Measurements from ENCODE around the gene QRICH1.

QRICH1 gene

GRCh38 chr3:49119439-49119838, 25.6 kb upstream of the QRICH1 start:
- no peak for DNase-seq (ENCODE audit: extremely low read depth in 1 of 2, low read depth in 1 of 2)

- no peak for DNase-seq (ENCODE audit: extremely low read depth in 1 of 2, low read depth in 1 of 2)
Measured at GRCh38 chr3:49119036-49119435, 25.2 kb upstream of the QRICH1 start.

- DNase-seq (ENCODE audit: extremely low read depth in 1 of 2, low read depth in 1 of 2), result no peak
Measured at GRCh38 chr3:49112262-49112661, 18.4 kb upstream of the QRICH1 start.

GRCh38 chr3:49111347-49111746, 17.5 kb upstream of the QRICH1 start:
- no peak for DNase-seq (ENCODE audit: extremely low read depth in 1 of 2, low read depth in 1 of 2)

- no peak for DNase-seq (ENCODE audit: extremely low read depth in 1 of 2, low read depth in 1 of 2)
Measured at GRCh38 chr3:49110780-49111179, 16.9 kb upstream of the QRICH1 start.

GRCh38 chr3:49108346-49108745, 14.5 kb upstream of the QRICH1 start:
- DNase-seq (ENCODE audit: extremely low read depth in 1 of 2, low read depth in 1 of 2), result no peak

- peak; percentile 79 to 88 for DNase-seq (ENCODE audit: extremely low read depth in 1 of 2, low read depth in 1 of 2)
Measured at GRCh38 chr3:49104427-49105291, 10.8 kb upstream of the QRICH1 start, which contains the start of gene QARS1. TSS of gene QARS1 (minus strand) at chr3:49104757. CDS start at chr3:49104733, 24 bp downstream.

- DNase-seq (ENCODE audit: extremely low read depth in 1 of 2, low read depth in 1 of 2), result no peak
Measured at GRCh38 chr3:49104052-49104426, 10.2 kb upstream of the QRICH1 start.

GRCh38 chr3:49100046-49100615, 6.3 kb upstream of the QRICH1 start:
- DNase-seq (ENCODE audit: extremely low read depth in 1 of 2, low read depth in 1 of 2), result no peak

GRCh38 chr3:49098910-49099630, 5.2 kb upstream of the QRICH1 start:
- no peak for DNase-seq (ENCODE audit: extremely low read depth in 1 of 2, low read depth in 1 of 2)

- no peak for DNase-seq (ENCODE audit: extremely low read depth in 1 of 2, low read depth in 1 of 2)
Measured at GRCh38 chr3:49098429-49098828, 4.6 kb upstream of the QRICH1 start.

GRCh38 chr3:49092938-49093852, 676 bp downstream of the QRICH1 start:
- peak; percentile 69 to 70 for DNase-seq (ENCODE audit: extremely low read depth in 1 of 2, low read depth in 1 of 2)

GRCh38 chr3:49081429-49081828, 12.4 kb downstream of the QRICH1 start:
- no peak for DNase-seq (ENCODE audit: extremely low read depth in 1 of 2, low read depth in 1 of 2)

- no peak for DNase-seq (ENCODE audit: extremely low read depth in 1 of 2, low read depth in 1 of 2)
Measured at GRCh38 chr3:49079270-49079669, 14.6 kb downstream of the QRICH1 start.

GRCh38 chr3:49076646-49077045, 17.2 kb downstream of the QRICH1 start:
- DNase-seq (ENCODE audit: extremely low read depth in 1 of 2, low read depth in 1 of 2), result no peak

GRCh38 chr3:49076116-49076515, 17.8 kb downstream of the QRICH1 start:
- no peak for DNase-seq (ENCODE audit: extremely low read depth in 1 of 2, low read depth in 1 of 2)

GRCh38 chr3:49058011-49058410, 35.9 kb downstream of the QRICH1 start:
- DNase-seq (ENCODE audit: extremely low read depth in 1 of 2, low read depth in 1 of 2), result no peak

GRCh38 chr3:49057268-49057667, 36.6 kb downstream of the QRICH1 start:
- DNase-seq (ENCODE audit: extremely low read depth in 1 of 2, low read depth in 1 of 2), result no peak

- DNase-seq (ENCODE audit: extremely low read depth in 1 of 2, low read depth in 1 of 2), result no peak
Measured at GRCh38 chr3:49054344-49054862, 39.5 kb downstream of the QRICH1 start.

- no peak for DNase-seq (ENCODE audit: extremely low read depth in 1 of 2, low read depth in 1 of 2)
Measured at GRCh38 chr3:49053543-49053942, 40.3 kb downstream of the QRICH1 start.
